NCI-H2227 (cell line): Measurements from ENCODE around the gene LDLRAD2.

Source experiments
- DNase-seq: peaks from one replicate; lab custom pipeline; 2025; ENCODE audit not compliant: unreplicated experiment; lab: John Stamatoyannopoulos, UW

LDLRAD2 gene

DNA sequence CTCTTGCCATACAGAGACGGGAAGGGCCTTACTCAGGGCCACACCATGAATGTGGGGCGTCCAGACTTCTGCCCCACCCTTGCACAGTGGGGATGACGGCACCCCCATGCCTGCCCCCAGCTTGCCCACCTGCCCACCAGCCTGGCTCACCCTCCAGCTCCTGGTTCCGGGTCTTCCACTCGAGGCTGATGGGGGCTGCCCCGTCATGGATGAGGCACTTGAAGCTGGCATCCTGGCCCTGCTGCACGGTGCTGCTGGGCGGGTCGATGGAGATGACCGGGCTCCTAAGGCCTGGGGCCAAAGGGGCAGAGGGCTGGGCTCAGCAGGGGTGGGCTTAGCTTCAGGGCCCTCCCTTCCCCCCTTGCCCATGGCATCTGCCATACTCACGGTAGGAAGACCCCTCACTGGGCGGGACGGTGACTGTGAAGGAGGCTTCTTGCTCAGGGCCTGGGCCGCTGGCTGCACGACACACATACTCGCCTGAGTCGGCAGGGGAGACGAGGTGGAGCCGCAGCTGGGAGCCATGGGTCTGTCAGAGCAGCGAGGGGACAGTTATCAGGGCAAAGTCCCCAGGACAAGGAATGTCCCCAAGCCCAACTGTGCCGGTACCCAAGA is 29.9 kb downstream of the LDLRAD2 start:
- DNase-seq, result no peak

DNA sequence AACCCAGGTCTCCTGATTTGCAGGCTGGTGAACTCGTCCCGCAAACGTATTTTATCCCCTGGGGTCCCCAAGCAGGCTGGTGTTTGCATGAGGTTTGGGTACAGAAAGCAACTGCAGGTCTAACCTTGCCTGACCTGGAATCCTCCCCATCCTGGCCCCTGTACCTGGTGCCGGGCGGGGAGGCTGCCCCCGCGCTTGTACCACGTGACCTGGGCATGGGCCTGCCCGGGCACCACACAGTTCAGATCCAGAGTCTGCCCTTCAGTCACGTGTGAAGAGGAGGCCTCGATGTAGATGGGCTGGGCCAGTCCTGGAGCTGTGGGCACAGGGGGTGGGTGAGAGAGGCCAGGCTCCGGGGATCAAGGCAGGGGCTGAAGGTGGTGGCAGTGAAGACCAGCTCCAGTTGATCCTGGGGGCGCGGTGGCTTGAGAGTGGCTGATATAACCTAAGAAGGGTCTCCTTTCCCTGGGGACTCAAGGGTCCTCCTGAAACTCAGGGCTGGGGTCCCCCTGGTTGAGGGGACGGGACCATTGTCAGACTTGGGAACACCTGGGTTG is 30.6 kb downstream of the LDLRAD2 start:
- no peak for DNase-seq

DNA sequence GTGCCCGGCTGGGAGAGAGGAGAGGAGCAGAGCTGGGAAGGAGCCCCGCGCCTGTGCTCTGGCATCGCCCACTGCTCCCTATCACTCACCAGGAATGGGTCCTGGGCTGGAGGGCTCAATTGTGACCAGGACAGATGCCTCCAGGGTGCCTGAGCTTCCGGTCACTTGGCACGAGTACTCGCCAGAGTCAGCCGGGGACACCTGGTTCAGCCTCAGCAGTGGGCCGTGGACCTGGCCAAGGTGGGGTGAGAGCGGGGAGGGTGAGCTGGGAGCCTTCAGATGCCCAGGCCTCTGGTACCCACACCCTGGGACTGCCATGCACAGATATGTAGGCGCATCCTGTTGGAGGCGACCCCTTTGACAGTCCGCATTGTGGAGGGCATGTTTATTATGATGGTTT is 31.1 kb downstream of the LDLRAD2 start:
- DNase-seq, result no peak

DNA sequence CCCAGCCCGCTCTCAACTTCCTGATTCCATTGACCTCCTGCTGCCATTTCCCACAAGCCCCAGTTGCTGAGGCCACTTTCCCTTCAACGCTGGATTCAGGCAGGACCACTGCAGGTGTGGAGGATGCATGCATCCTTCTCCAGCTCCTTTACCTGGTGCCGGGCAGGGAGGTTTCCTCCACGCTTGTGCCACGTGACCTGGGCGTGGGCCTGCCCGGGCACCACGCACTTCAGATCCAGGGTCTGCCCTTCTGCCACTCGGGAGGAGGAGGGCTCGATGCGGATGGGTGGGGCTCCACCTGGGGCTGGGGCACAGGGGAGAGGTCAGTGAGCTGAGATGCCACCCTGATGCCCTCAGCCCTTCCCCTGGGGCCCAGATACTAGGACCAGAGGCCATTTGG is 31.9 kb downstream of the LDLRAD2 start:
- DNase-seq, result no peak

DNA sequence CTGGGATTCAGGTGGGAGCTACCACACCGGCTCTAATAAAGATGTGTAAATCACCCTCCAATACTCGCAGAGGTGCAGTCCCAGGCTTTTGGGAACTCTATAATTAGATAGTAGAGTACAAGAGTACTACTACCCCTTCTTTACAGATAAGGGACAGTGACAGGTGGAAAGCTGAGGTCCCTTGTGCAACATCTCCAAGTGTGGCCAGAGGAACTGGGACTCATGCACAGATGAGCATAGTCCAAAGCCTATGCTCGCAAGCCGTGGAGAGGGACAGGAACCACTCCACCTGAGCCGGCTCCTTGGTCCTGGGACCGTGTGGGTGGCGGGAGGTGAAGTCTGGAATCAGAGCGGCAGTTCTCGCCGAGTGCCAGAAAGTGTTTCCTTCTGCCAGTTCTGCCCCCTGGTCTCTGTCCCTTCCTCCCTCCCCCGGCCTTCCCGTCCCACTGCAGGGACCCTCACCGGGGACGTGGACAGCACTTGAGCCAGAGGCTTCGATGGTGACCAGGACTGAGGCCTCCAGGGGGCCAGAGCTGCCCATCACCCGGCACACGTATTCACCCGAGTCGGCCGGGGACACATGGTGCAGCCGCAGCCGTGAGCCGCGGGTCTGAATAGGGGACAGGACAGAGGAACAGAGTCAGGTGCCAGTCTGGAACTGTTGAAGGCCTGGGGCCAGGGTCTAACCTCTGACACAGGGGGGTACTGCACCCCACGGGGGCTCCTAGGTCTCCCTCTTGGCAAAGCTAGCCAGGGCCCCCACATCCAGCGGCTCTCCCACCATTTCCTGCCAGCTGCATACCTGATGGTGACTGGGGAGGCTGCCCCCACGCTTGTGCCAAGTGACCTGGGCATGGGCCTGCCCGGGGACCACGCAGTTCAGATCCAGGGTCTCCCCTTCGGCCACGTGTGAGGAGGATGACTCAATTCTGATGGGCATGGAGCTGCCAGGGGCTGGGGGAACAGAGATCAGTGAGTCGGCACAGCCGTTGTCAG is 33.9 kb downstream of the LDLRAD2 start:
- no peak for DNase-seq

DNA sequence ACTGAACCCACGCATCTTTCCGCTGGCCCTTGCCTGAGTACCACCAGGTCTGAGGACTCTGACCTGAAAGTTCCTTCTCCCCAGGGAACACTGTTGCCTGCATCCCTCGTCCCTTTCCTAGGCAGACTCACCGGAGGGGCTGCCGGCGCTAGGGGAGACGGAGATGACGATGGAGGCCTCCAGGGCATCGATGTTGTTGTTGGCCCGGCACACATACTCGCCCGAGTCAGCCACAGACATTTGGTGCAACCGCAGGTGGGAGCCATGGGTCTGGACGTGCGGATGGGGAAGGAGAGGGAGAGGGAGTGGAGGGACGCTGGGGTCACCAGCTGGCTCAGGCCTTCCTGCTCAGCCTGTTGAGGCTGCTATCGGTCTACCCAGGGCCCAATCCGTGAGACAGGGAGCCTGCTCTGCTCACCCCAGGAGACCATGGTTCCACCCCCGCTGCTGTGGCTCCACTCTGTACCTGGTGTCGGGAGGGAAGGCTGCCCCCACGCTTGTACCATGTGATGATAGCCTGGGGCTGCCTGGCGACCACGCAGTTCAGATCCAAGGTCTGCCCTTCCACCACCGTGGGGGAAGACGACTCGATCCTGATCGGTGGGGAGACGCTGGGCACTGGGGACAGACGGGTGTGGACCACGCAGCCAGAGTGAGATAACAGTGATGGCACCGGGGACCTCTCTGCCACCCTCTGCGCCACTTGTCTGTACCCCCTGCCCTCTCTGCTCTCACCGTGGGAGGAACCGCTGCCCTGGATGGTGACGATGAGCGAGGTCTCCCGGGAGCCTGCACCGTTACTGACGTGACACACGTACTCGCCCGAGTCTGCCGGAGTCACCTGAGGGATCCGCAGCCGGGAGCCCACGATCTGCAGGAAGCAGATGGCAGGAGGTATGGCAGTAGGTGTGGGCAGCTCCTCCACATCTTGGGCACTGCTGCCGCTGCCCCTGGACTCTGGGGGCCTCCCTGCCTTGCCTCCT is 35.4 kb downstream of the LDLRAD2 start:
- DNase-seq, result no peak

DNA sequence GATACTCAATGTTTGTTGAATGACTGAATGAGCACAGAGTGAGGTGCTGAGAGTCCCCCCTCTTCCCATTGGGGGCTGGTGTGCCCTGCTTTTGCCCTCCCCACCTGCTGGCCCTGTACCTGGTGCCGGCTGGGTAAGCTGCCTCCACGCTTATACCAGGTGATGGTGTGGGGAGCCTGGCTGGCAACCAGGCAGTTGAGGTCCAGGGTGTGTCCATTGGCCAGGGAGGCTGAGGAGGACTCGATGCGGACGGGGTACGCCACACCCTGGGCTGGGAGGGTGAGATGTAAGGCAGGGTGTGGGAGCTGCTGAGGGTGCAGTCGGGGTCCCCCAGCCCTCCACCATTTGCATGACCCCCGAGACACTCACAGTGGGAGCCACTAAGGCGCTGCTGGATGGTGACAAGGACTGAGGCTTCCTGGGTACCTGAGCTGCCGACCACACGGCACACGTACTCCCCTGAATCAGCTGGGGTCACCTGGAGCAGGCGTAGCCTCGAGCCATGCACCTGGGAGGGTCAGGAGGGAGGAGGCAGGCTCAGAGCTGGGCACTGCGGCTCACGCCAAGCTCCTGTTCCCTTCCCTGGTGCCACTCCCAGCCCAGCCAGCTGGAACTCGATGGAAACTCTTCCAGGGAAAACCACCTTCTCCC is 36.6 kb downstream of the LDLRAD2 start:
- DNase-seq, result no peak

DNA sequence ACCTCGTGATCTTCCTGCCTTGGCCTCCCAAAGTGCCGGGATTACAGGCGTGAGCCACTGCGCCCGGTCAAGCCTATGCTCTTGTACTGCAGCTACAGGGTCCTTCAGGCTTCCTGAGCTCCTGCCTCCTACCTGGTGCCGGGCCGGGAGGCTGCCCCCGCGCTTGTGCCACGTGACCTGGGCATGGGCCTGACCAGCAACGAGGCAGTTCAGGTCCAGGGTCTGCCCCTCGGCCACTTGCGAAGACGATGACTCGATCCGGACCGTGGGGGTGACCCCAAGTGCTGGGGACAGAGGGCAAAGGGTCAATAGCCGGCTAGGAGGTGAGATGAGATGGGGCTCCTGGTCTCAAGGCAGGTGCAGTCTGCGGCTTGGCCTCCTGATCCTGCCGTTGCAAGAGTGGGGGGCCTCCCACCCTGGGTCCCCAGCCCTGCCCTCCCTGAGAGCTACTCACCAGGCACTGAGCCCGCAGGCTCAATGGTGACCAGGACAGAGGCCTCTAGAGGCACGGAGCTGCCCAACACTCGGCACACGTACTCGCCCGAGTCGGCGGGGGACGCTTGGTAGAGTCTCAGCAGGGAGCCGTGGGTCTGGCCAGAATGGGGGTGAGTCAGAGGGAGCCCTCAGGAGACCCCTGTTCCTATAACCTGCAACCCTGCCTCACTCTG is 38.0 kb downstream of the LDLRAD2 start:
- no peak for DNase-seq

DNA sequence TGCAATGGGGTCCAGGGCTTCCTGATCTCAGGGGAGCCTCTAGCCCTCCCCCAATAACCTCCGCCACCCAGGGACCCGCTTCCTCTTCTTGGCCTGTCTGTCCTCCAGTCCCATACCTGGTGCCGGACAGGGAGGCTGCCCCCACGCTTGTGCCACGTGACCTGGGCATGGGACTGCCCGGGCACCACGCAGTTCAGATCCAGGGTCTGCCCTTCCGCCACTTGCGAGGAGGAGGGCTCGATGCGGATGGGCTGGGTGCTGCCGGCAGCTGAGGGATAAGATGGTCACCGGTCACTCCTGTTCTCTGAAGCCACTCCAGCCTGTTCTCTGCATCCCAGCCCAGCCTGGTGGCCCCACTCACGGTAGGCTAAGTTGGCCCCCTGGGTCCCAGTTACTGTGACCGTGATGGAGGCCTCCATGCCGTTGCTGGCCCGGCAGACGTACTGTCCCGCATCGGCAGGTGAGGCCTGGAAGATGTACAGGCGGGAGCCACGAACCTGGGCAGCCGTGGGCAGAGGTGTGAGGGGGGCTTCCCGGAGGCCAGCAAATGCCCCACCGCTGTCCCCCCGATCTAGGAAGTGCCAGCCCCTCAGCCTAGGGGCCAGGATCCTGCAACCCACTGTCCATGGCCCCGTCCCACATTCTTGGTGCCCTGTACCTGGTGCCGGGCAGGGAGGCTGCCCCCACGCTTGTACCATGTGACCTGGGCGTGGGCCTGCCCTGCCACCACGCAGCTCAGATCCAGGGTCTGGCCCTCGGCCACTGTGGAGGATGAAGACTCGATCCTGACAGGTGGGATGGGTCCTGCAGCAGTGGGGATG is 39.6 kb downstream of the LDLRAD2 start:
- no peak for DNase-seq

DNA sequence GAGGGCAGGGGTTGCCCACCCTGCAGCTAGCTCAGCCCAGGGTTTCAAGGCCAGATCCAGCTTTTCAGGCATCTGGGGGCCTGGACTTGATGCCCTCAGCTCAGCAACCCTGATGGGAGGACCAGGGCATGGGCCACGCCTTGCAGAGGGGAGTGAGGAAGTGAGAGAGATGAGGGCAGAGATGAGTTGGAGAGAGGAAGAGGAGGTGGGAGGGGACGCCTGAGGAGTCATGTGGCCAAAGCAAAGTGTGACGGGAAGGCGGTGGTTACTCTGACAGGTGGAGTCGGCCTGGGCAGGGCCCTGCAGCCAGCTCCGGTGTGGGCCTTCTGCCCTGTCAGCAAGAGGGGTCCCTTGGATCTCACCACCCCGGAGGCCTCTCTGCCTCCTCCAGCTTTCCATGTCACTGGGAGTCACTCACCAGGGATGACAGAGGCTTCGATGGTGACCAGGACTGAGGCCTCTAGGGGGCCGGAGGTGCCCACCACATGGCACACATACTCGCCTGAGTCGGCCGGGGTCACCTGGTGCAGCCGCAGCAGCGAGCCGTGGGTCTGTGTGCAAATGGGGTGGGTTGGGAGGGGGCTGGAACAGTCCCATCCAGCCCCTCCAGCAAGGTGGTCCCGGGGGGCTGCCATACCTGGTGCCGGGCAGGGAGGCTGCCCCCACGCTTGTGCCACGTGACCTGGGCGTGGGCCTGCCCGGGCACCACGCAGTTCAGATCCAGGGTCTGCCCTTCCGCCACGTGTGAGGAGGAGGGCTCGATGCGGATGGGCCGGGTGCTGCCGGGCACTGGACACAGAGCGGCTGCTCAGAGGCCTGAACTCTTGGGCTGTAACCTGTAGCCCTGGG is 40.4 kb downstream of the LDLRAD2 start:
- no peak for DNase-seq

DNA sequence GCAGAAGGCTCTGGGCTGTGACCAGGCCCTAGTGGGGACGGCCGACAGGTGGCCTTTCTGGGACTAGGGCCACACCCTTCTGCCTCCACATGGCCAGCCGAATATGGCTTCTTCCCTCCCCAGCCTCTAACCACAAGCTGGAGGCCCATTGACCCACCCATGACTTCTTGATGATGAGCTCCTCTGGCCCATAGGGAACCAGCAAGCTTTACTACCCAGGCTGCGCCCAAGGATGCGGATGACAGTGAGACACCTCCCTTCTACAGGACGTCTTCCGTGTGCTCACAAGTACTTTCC is 41.0 kb downstream of the LDLRAD2 start:
- DNase-seq, result no peak

DNA sequence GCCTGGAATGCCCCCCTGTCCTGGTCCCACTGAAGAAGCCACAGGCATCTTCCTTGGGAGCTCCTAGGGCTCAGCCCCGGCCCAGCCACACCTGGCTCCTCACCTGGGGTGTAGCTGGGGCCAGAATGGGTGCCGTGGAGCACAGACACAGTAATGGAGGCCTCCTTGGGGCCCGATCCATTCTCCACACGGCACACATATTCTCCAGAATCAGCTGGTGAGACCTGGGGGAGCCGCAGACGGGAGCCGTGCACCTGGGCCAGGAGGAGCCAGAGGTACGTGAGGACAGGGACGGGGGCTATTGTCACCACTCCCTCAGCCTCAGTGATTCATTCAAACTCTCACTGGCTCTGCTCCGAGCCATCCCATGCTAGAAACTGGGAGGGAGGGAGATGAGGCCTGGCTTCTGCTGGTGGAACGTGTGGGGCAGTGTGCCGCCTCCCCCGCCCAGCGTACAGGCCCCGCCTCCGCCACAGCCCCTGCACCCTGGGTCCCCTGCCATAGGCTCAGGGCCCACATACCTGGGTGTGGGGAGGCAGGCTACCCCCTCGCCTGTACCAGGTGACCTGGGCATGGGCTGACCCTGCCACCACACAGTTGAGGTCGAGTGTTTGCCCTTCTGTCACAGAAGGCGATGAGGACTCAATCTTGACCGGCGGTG is 42.2 kb downstream of the LDLRAD2 start:
- DNase-seq, result no peak

DNA sequence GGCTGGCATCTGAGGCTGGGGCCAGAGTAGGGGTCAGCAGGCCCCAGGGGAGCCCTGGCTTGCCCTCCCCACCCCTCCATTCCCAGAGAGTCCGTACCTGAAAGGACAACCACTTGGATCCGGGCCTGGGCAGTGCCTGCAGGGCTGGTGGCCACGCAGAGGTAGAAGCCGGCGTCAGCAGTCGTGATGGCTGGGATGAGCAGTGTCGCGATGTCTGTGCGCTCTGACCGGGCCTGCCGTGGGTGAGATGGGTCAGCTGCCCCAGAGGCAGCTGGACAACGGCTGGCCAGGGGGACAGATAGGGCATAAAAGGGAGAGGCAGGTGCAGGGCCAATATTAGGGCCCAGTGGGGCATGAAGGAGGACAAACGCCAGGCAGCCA is 42.7 kb downstream of the LDLRAD2 start:
- no peak for DNase-seq

DNA sequence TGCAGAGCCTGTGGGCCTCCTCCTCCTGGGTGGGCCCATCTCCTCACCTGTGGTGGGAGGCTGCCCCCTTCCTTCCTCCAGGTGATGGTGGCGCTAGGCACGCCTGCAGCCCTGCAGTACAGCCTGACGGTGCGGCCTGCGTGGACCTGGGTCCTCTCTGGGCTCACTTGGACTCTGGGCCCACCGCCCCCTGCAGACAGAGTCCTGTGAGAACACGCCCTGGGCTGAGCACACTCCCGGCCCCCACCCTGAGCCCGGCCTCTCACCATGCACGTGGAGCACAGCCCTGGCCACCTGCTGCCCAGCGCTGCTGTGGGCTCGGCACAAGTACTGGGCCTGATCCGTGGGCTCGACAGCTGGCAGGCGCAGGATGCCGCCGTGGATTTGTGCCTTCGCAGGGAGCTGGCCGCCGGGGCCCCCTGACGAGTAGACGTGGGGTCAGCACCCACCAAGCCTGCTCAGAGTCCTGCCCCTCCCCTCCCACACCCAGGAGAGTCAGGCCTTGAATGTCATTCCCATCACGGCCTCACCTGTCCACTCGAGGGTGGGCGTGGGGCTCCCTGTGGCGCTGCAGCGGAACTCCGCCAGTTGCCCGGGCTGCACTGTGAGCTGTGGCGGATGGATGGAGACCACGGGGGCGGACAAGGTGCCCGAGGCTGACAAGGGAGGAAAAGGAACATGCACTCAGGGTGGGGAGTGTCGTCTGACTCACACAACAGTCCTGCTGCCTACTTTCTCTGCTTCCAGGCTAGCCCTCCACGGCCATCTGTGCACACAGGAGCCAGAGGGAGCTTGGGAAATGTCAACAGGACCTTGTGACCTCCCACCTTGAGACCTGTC is 43.4 kb downstream of the LDLRAD2 start:
- DNase-seq, result no peak

DNA sequence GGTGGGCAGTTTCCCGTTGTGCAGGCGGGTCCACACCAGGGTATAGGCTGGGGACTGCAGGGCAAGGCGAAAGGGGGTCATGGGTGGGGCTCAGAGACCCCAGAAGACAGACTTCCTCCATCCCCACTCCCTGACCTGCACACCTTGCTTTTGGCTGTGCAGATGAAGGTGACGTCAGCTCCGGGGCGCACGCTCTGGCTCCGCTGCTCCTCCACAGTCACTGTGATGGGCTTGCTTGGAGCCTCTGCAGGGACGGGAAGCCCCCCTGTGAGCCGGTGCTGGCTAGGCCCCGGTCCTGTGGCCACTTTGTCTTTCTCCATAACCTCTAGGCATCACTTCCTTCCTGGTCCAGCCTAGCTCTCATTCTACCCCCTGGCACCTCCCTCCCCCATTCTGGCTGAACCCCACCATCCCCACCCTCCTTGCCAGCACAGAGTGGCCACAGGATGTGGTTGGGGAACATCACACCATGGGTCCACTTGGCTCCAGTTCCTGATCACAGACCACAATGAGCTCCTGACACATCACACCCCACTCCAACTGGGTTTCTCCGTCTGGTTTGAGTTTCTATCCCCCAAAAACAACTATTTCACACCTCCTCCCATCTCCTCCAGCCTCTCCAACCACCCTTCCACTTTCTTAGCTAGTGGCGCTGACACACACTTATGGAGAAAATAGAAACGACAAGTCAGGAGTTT is 45.2 kb downstream of the LDLRAD2 start:
- DNase-seq, result no peak
